GM18517 (cell line): ENCODE data around the gene BFSP1.

Experiments used
- ATAC-seq: cut with Tn5 transposase; IDR thresholded peaks from one replicate; pipeline ENCODE4 v1.9.1; 2021; ENCODE audit warnings: mild to moderate bottlenecking, moderate library complexity; ENCODE audit not compliant: unreplicated experiment

Gene BFSP1

DNA sequence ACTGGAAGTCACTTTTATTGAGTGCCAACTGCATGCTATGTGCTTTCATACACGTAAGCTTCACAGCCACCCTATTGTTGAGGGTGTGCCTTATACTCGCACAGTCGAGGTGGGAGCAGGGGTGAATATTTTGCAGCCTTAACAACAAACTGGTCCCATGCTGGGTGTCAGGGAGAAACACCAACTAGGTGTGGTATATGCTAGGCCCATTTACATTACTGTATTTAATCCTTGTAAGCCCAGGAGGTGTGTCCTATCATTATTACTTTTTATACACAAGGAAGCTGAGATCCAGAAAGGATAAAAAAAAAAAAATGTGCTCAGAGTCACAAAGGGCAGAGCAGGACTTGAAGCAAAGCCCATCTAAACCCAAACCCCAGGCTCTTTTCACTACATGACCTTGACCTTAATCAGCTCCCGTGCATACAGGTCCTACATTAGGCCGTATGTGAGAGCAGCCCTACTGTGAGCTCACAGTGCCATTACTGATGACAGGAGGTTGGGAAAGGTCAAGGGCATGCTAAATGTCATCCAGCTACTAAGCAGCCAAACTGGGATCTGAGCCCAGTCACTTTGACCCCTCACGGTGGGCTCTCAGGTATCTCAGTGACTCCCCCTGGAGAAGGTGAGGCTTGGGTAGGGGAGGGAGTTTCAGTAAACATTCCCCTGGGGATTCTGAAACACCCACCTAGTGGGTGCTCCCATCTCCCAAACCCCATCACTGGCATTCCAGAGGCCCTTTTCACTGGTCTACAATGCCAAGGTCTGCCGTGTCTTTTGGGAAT lies 61.7 kb downstream of the BFSP1 start:
- no peak for ATAC-seq

DNA sequence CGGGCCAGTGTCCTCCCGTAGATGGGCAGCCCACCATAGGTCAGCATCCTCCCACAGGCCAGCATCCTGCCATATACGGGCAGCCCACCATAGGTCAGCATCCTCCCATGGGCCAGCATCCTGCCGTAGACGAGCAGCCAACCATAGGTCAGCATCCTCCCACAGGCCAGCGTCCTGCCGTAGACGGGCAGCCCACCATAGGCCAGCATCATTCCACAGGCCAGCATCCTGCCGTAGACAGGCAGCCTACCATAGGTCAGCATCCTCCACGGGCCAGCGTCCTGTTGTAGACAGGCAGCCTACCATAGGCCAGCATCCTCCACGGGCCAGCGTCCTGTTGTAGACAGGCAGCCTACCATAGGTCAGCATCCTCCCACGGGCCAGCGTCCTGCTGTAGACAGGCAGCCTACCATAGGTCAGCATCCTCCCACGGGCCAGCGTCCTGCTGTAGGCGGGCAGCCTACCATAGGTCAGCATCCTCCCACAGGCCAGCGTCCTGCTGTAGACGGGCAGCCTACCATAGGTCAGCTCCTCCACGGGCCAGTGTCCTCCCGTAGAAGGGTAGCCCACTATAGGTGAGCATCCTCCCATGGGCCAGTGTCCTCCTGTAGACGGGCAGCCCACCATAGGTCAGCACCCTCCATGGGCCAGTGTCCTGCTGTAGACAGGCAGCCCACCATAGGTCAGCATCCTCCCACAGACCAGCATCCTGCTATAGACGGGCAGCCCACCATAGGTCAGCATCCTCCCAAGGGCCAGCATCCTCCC lies 62.9 kb downstream of the BFSP1 start:
- ATAC-seq, result no peak

DNA sequence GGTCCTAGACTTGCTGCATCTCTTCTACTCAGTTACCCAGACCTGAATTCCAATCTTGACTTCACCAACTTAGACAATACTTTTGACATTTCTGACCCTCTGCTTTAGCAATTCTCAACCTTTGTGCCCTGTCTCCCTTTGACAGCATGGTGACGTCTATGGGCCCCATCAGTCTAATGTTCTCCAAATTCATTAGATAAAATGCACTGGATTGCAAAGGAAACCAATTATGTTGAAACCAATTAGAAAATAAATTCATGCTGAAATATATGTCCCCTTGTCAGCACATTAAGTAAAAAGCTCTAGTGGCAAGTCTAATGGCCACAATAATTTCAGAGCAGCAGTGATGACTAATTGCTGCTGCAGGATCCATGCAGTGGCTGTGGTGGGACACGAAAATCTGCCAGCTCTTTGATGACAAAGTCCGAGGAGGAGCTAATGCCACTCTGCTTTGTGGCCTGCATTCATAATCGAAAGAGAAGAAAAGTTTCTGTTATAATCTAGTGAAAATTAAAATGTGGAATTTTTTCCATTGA lies 64.0 kb downstream of the BFSP1 start:
- ATAC-seq, result no peak

DNA sequence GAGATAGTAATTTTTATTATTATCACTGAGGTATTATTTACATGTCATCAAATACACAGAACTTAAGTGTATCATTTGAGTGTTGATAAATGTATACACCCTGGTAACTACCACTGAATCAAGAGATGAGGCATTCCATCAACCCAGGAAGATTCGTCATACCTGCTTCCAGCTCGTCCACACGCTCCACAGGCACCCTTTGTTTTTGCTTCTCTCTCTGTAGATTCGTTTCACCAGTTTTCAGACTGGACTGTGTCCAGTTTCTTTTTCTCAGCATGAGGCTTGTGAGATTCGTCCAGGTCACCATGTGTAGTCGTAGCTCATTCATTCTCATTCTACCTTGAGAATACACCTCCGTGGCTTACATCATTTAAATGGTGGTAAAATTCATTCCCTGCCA lies 64.5 kb downstream of the BFSP1 start:
- no peak for ATAC-seq

GRCh38 chr20:17465236-17465635 lies 65.9 kb downstream of the BFSP1 start:
- no peak for ATAC-seq

DNA sequence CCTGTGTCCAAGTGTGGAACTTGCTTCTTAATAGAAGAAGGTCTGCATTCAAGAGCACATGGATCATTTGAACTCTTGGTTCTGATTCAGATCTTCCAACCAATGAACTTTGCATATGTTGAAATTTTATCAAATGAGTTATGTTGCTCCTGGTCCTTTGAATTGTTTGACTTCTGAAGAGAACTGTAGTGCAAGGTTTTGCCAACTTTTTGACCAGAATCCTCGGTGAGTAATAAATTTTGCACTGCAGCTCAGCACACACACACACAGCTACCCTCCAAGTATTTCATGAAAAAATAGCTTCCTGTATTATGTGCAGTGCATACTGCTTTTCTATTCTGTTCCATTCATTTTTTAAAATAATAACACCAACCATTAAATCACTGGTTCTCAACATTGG lies 67.5 kb downstream of the BFSP1 start:
- ATAC-seq, result no peak

DNA sequence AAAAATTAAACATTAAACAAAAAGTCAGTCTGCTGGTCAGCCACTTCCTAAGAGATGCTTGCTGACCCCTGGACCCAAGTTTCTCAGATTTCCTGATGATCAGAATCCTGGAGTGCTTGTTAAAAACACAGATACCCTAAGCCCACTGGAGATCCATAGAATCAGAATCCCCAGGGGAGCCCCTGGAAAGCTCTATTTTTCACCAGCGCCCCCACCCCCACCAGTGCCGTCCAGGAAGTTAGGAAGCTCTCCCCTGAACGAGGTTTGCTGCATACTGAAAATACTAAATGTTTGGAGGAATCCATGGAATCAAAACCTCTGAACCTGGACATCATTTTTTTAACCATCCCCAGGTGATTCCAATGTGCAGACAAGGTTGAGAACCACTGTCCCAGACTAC lies 69.2 kb downstream of the BFSP1 start:
- ATAC-seq, result no peak

- no peak for ATAC-seq
These were observed 71.1 kb downstream of the BFSP1 start for GRCh38 chr20:17460119-17460518.

- ATAC-seq, result no peak
These were observed 73.5 kb downstream of the BFSP1 start for GRCh38 chr20:17457588-17458190.

DNA sequence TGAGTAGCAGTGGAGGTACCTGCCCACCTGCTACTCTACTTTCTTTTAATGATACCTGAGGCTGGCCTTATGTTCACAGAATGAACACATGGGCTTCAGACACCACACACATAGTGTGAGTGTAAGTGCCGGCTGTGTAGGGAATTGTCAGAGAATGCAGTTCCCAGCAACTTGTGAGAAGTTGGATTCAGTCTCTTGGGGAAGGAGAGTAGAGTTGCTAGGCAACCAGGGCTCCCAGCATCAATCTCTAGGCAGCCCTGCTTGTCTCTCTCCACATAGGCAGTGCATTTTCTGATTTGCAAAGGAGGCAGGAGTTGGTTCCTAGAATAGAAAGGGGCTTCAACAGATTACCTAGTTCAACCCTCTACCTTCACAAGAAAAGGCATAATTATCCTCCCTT lies 74.1 kb downstream of the BFSP1 start:
- ATAC-seq, result no peak

DNA sequence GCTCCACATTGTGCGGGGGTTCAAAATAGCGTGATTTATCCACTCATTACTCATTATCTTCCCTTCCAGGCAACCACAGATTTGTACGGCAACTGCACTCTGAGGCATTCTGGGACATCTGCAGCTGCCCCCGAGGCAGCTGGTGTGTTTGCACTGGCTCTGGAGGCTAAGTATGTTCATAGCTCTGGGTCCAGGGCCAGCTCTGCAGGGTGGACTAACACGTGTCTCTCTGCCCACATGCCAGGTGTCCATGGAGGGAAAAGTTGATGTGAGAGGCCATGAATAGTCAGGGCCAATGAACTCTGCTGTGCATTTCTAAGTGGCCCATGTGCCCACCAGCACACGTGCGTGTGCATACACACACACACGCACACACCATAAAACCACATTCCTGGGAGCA lies 74.9 kb downstream of the BFSP1 start:
- ATAC-seq, result no peak

GRCh38 chr20:17453592-17453991 lies 77.6 kb downstream of the BFSP1 start:
- ATAC-seq, result no peak

GRCh38 chr20:17452441-17452840 lies 78.7 kb downstream of the BFSP1 start:
- no peak for ATAC-seq

- no peak for ATAC-seq
These were observed 82.1 kb downstream of the BFSP1 start for GRCh38 chr20:17449031-17449430.

- no peak for ATAC-seq
These were observed 83.1 kb downstream of the BFSP1 start for GRCh38 chr20:17448071-17448470.

- ATAC-seq, result no peak
These were observed 85.0 kb downstream of the BFSP1 start for GRCh38 chr20:17446171-17446570.

DNA sequence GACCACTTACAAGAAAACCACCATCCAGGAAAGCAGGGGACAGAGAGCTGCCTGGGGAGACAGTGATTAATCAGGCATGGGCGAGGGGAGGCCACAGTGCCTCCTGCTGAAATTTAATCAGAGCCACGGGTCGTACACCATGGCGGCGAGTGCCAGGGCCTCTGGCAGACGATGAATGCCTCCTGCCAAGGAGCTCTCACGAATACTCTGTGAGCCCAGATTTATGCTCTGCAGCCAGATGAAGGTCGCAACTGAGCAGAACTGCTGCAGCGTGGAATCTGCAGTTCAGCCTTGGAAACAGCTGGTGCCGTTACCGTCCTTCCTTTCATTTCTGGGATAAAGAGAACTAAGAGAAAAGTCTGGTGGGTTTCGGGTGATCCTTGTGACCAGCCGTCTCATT lies 85.6 kb downstream of the BFSP1 start:
- no peak for ATAC-seq

- ATAC-seq, result no peak
These were observed 87.1 kb downstream of the BFSP1 start for GRCh38 chr20:17444091-17444490.
